ENCODE data around the gene GTF3C5. TPM values are rescaled to one million over a fixed set of nuclear protein-coding genes. Genes with fewer than 3 reads are reported as not detected.
"Not testable (repeated sequence)": the region's sequence is repeated elsewhere in the genome, so short reads cannot be mapped to it uniquely, and the experiment has no call there.

The GTF3C5 gene
- total RNA-seq, 1 experiment from 2014 or later, result 101 TPM

DNA sequence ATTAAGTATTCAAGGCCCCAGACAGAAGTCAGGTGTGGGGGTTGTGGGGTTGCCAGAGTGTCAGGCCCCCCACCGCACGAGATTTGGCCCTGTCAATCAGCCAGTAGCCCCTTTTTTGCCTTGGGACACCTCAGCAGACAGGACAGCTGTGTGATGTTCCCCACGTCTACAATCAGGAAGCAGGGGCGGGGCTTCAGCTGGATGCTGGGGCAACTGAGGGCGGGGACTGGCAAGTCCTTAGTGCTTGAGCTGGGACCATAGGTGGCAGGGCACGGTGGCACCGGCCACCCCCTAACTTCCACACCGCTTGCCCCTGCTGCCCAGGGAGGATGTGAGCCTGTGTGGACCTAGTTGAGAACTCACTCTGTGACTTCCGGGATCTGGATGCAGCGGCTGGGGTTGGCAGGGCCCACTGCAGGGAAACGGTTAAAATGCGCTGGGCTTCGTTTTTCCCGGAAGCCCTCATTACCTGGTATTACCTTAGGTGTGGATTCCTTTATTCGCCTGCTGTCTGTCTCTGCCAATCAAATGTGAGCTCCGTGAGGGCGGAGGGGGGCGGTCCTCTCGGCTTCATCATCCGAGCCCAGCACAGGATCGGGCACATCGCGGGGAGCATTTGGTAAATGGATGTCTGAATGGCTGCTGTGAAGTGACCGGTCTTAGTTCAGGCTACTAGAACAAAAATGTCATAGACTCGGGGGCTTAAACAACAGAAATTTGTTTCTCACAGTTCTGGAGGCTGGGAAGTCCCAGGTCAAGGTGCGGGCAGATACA, 7.5 kb upstream of the GTF3C5 start:
- no peak for DNase-seq (ENCODE audit: low spot score)
- in situ Hi-C loops (cut with HindIII; ENCODE audit: low sequenced_read_pairs), result no loop called here

- DNase-seq (ENCODE audit: low spot score), result no peak
- in situ Hi-C loops (cut with HindIII; ENCODE audit: low sequenced_read_pairs), result no loop called here
Measured at GRCh38 chr9:133026426-133026825, 4.4 kb upstream of the GTF3C5 start.

- DNase-seq (ENCODE audit: low spot score), result no peak
- in situ Hi-C loops (cut with HindIII; ENCODE audit: low sequenced_read_pairs), result no loop called here
Measured at GRCh38 chr9:133027134-133027533, 3.7 kb upstream of the GTF3C5 start.

GRCh38 chr9:133028221-133028620, 2.6 kb upstream of the GTF3C5 start:
- DNase-seq (ENCODE audit: low spot score), result no peak
- in situ Hi-C loops (cut with HindIII; ENCODE audit: low sequenced_read_pairs), result no loop called here

DNA sequence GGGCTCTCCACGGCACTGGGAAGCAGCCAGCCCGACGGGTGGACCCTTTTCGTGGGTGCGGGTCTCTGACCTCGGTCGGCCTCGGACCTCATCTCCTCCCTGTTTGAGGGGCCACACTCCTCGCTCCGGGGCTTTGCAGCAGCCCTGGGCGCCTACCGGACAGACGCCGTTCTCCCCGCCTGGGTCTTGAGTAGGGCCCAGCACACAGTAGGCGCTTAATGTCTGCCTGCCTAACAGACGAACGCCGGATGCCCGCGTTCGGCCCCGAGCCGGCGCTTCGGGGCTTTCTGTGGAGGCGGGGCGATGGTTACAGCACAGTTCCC, 842 bp upstream of the GTF3C5 start:
- in situ Hi-C loops (cut with HindIII; ENCODE audit: low sequenced_read_pairs), result no loop called here
- DNase-seq (ENCODE audit: low spot score), result no peak

GRCh38 chr9:133031130-133031422, 279 bp downstream of the GTF3C5 start:
- in situ Hi-C loops (cut with HindIII; ENCODE audit: low sequenced_read_pairs), result no loop called here
- DNase-seq (ENCODE audit: low spot score), result no peak

DNA sequence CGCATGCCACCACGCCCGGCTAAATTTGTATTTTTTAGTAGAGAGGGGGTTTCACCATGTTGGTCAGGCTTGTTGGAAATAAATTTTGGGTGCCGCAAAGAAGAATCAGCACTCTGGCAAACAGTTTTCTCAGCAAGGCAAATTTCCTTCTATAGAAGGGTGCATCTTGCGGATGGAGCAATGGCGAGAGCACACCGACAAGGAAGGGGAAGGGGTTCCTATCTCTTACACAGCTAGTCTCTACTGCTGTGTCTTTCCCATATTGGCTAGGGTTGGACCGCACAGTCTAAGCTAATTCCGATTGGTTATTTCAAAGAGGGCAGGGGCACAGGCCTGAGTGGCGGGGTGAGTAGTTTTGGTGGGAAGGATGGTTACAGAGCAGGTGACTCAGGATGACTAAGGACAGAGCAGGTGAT, 707 bp downstream of the GTF3C5 start:
- no peak for DNase-seq (ENCODE audit: low spot score)
- in situ Hi-C loops (cut with HindIII; ENCODE audit: low sequenced_read_pairs), result no loop called here

DNA sequence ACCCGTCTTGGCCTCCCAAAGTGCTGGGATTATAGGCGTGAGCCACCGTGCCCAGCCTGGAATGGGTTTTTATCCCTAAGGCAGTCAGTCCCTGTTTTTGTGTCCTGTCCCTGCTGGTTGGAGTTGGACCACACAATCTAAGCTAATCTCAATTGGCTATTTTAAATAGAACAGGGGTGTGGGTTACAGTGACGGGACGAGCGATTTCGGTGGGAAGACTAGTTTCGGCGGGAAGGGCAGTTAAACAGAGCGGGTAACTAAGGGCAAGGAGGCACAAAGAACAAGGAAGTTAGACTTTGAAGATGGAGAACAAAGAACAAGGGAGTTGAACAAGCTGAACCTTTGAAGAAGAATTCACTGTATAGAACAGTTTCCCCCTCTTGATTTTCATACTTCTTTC, 1.4 kb downstream of the GTF3C5 start:
- in situ Hi-C loops (cut with HindIII; ENCODE audit: low sequenced_read_pairs), result no loop called here
- no peak for DNase-seq (ENCODE audit: low spot score)

DNA sequence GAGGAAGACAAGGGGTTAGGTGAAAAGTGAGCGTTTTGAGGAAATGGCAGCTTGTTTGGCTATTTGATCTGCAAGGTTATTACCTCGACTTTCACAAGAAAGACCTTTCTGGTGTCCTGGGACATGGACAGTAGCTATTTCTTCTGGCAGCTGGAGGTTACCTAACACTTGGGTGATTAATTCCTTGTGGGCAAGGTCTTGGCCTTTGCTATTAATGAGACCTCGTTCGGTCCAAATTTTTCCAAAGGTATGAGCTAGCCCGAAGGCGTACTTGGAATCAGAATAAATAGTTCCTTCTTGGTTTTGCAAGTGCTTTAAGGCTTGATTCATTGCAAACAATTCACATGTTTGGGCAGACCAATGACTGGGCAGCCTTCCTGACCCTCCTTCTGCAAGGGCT, 4.9 kb downstream of the GTF3C5 start:
- in situ Hi-C loops (cut with HindIII; ENCODE audit: low sequenced_read_pairs), result no loop called here
- DNase-seq (ENCODE audit: low spot score), result no peak

GRCh38 chr9:133037775-133038515, 7.1 kb downstream of the GTF3C5 start:
- in situ Hi-C loops (cut with HindIII; ENCODE audit: low sequenced_read_pairs), result no loop called here
- no peak for DNase-seq (ENCODE audit: low spot score)

DNA sequence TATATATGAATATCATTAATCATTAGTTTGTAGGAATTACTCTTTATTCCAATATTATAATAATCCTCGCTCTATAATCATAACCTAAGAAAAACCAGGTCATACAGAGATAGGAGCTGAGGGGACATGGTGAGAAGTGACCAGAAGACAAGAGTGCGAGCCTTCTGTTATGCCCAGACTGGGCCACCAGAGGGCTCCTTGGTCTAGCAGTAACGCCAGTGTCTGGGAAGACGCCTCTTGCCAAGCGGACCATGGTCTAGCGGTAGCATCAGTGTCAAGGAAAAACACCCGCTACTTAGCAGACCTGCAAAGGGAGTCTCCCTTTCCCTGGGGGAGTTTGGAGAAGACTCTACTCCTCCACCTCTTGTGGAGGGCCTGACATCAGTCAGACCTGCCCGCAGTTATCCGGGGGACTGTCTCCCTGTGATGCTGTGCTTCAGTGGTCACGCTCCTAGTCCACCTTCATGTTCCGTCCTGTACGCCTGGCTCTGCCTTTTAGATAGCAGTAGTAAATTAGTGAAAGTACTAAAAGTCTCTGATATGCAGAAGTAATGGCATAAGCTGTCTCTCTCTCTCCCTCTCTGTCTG, 10.2 kb downstream of the GTF3C5 start:
- in situ Hi-C loops (cut with HindIII; ENCODE audit: low sequenced_read_pairs), result not testable (repeated sequence)
- DNase-seq (ENCODE audit: low spot score), result peak; percentile 66

DNA sequence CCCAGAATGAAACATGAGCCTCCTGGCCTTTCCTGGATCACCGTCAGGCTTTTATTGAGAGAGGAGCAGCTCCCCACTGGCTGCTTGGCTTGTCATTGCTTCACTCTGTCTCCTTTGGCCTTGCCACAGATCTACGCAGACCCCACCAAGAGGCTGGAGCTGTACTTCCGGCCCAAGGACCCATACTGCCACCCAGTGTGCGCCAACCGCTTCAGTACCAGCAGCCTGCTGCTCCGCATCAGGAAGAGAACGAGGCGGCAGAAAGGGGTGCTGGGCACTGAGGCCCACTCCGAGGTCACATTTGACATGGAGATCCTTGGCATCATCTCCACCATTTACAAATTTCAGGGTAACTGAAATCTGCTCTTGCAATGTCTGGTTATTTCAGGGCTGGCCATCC, 11.2 kb downstream of the GTF3C5 start:
- DNase-seq (ENCODE audit: low spot score), result no peak
- in situ Hi-C loops (cut with HindIII; ENCODE audit: low sequenced_read_pairs), result no loop called here

- DNase-seq (ENCODE audit: low spot score), result no peak
- in situ Hi-C loops (cut with HindIII; ENCODE audit: low sequenced_read_pairs), result no loop called here
Measured at GRCh38 chr9:133042676-133043075, 11.9 kb downstream of the GTF3C5 start.

GRCh38 chr9:133043449-133044035, 12.7 kb downstream of the GTF3C5 start:
- no peak for DNase-seq (ENCODE audit: low spot score)

DNA sequence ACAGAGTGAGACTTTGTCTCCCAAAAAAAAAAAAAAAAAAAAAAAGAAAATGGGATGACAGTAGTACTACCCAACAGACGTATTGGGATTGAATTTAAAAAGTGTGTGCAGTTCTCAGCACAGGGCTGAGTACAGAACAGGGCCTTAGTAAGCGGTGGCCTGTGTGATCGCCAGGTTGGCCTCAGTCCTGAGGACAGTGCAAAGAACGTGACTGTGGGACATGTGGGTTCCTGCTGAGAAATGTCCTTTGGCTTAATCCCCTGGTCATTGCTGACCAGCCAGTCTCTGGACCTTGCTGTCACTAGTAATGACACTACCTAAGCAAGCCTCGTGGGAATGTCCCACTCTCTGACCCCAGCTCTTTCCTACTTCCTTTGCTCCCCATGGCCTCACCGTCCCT, 13.3 kb downstream of the GTF3C5 start:
- in situ Hi-C loops (cut with HindIII; ENCODE audit: low sequenced_read_pairs), result no loop called here

More at GRCh38 chr9:133043449-133044035, 12.7 kb downstream of the GTF3C5 start:
- in situ Hi-C loops (cut with HindIII; ENCODE audit: low sequenced_read_pairs), result no loop called here

GRCh38 chr9:133044661-133045060, 13.9 kb downstream of the GTF3C5 start:
- no peak for DNase-seq (ENCODE audit: low spot score)
- in situ Hi-C loops (cut with HindIII; ENCODE audit: low sequenced_read_pairs), result no loop called here

More for the DNA sequence above, 13.3 kb downstream of the GTF3C5 start:
- DNase-seq (ENCODE audit: low spot score), result peak; percentile 14

GRCh38 chr9:133045132-133045531, 14.3 kb downstream of the GTF3C5 start:
- in situ Hi-C loops (cut with HindIII; ENCODE audit: low sequenced_read_pairs), result no loop called here

GRCh38 chr9:133046196-133046899, 15.6 kb downstream of the GTF3C5 start:
- in situ Hi-C loops (cut with HindIII; ENCODE audit: low sequenced_read_pairs), result no loop called here
- DNase-seq (ENCODE audit: low spot score), result no peak

More at GRCh38 chr9:133045132-133045531, 14.3 kb downstream of the GTF3C5 start:
- no peak for DNase-seq (ENCODE audit: low spot score)

DNA sequence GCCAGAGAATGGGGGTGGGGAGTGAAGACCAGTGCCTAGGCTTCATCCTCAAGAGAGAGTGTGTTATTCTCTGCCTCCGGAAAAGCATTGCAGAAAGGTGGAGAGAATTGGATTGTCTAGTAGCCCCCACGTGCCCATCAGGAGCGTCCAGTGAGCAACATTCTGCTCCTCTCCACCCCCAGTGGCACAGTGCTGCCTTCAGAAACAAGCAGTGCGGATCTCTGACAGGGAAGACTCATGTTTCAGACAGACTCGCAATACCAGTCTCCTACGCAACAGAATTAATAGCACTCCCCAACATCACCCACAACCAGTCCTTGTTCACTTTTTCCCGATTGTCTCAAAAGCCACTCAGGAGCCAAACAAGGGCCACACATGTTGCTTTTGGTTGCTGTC, 16.1 kb downstream of the GTF3C5 start:
- in situ Hi-C loops (cut with HindIII; ENCODE audit: low sequenced_read_pairs), result no loop called here
- no peak for DNase-seq (ENCODE audit: low spot score)

- in situ Hi-C loops (cut with HindIII; ENCODE audit: low sequenced_read_pairs), result no loop called here
- DNase-seq (ENCODE audit: low spot score), result no peak
Measured at GRCh38 chr9:133048595-133048994, 17.8 kb downstream of the GTF3C5 start.
